Endodermal cell (in vitro differentiated cells): ENCODE results near the gene PTPRM. TPM values are rescaled to one million over a fixed set of nuclear protein-coding genes. Genes with fewer than 3 reads are reported as not detected.
A peak's percentile ranks its signal among the peaks of the same experiment; 100 is the strongest.

Experiments used
- DNase-seq: peaks from one replicate; pipeline ENCODE4 v3.0.0-alpha.2; 2017
- H3K27ac ChIP-seq: 2 replicates; pipeline ENCODE4 v1.5.1; 2013; ENCODE audit warnings: mild to moderate bottlenecking, low read depth, low read length, moderate library complexity
- H3K27me3 ChIP-seq: 2 replicates; pipeline ENCODE4 v1.6.1; 2013; ENCODE audit warnings: mild to moderate bottlenecking, low read length, moderate library complexity; ENCODE audit not compliant: insufficient read depth, control insufficient read depth, poor library complexity, severe bottlenecking
- H3K36me3 ChIP-seq: 2 replicates; pipeline ENCODE4 v1.7.0; 2013; ENCODE audit warnings: mild to moderate bottlenecking, low read length, moderate library complexity; ENCODE audit not compliant: control insufficient read depth, insufficient read depth
- H3K4me1 ChIP-seq: one replicate; pipeline ENCODE4 v1.7.0; 2013; ENCODE audit warnings: low read length; ENCODE audit not compliant: control insufficient read depth, insufficient read depth
- H3K4me3 ChIP-seq: 2 replicates; pipeline ENCODE4 v1.5.1; 2013; ENCODE audit warnings: mild to moderate bottlenecking, low read length, moderate library complexity
- H3K9ac ChIP-seq: 2 replicates; pipeline ENCODE4 v1.6.1; 2013; ENCODE audit warnings: mild to moderate bottlenecking, low read length, moderate library complexity; ENCODE audit not compliant: poor library complexity, severe bottlenecking; ENCODE audit errors: extremely low read depth
- H3K9me3 ChIP-seq: 2 replicates; pipeline ENCODE4 v1.6.1; 2013; ENCODE audit warnings: mild to moderate bottlenecking, low read length, moderate library complexity; ENCODE audit not compliant: control insufficient read depth
- H3K27ac Mint-ChIP-seq: 2 replicates; pipeline ENCODE4 v1.8.0; 2020; ENCODE audit warnings: mixed read lengths
- H3K27me3 Mint-ChIP-seq: 2 replicates; pipeline ENCODE4 v1.8.0; 2021; ENCODE audit warnings: mild to moderate bottlenecking, mixed read lengths; ENCODE audit not compliant: insufficient read depth
- H3K36me3 Mint-ChIP-seq: 2 replicates; pipeline ENCODE4 v1.8.0; 2020; ENCODE audit warnings: low read depth, mixed read lengths
- H3K4me1 Mint-ChIP-seq: 2 replicates; pipeline ENCODE4 v1.8.0; 2020; ENCODE audit warnings: mixed read lengths
- H3K4me3 Mint-ChIP-seq: 2 replicates; pipeline ENCODE4 v1.8.0; 2020; ENCODE audit warnings: mild to moderate bottlenecking, moderate library complexity, mixed read lengths
- H3K9me3 Mint-ChIP-seq: 2 replicates; pipeline ENCODE4 v1.8.0; 2020; ENCODE audit warnings: mild to moderate bottlenecking, mixed read lengths
- CTCF ChIP-seq: fragments of 200-600 bp; sonication (generic); conservative IDR thresholded peaks from 2 replicates; pipeline ENCODE4 v1.5.0; 2021; ENCODE audit warnings: antibody characterized with exemption, mild to moderate bottlenecking
- whole genome bisulfite sequencing, 2 experiments: methylation state at CpG; one replicate each; pipeline versions ENCODE4 v1.1.5 to v1.1.7; 2013; ENCODE audit warnings: missing lambda C conversion rate in 2 of 2, mixed read lengths in 1 of 2; ENCODE audit not compliant: insufficient coverage in 1 of 2, insufficient read length in 1 of 2; 5-methylcytosine and 5-hydroxymethylcytosine counted together
- total RNA-seq, 2 donors: library from RNA; stranded (reverse); fragmentation: NEBNext Ultra II Directional in 1 of 2; extraction: Animal tissue kit (Norgen Biotek cat#: 25700) in 1 of 2; gene quantifications; 2 replicates in 1 of 2; 3 replicates in 1 of 2; pipeline ENCODE4 v1.2.1, GENCODE V29; 2021

PTPRM gene
- total RNA-seq, 2 donors from 2014 or later = 47.2 to 57.6 TPM

GRCh38 chr18:7857562-7857961 lies 290.4 kb downstream of the PTPRM start:
- H3K27ac ChIP-seq = no peak overlapping the region
- Mint-ChIP-seq H3K27ac (no peak overlapping the region), H3K4me1 (peaks cover 12% of the 10 kb centered on the region), H3K9me3 (no peaks in the 10 kb centered on the region), H3K27me3 (no peaks in the 10 kb centered on the region), H3K4me3 (no peak overlapping the region), H3K36me3 (no peaks in the 10 kb centered on the region)
- H3K9me3 ChIP-seq = no peaks in the 10 kb centered on the region
- DNase-seq = no peak
- no peaks in the 10 kb centered on the region for H3K27me3 ChIP-seq
- H3K4me3 ChIP-seq = no peak overlapping the region
- TF ChIP-seq CTCF = no peak
- H3K9ac ChIP-seq = no peak overlapping the region
- H3K36me3 ChIP-seq = no peaks in the 10 kb centered on the region
- H3K4me1 ChIP-seq = peaks cover 7% of the 10 kb centered on the region
- WGBS, 2 experiments = 94% methylated on average over 1 of the region's 1 CpG; no CpG with 5 or more reads in 1 of the 2 experiments

GRCh38 chr18:7859122-7859521 lies 292.0 kb downstream of the PTPRM start:
- H3K4me1 ChIP-seq = peaks cover 7% of the 10 kb centered on the region
- H3K36me3 ChIP-seq = no peaks in the 10 kb centered on the region

GRCh38 chr18:7870266-7870665 lies 303.1 kb downstream of the PTPRM start:
- Histone ChIP-seq H3K27me3 (no peaks in the 10 kb centered on the region), H3K4me3 (no peak overlapping the region), H3K36me3 (no peaks in the 10 kb centered on the region), H3K27ac (no peak overlapping the region), H3K9ac (no peak overlapping the region), H3K9me3 (no peaks in the 10 kb centered on the region), H3K4me1 (no peaks in the 10 kb centered on the region)
- Mint-ChIP-seq H3K36me3 (peaks cover 9% of the 10 kb centered on the region), H3K4me3 (no peak overlapping the region), H3K4me1 (peaks cover 2% of the 10 kb centered on the region), H3K27ac (no peak overlapping the region), H3K27me3 (no peaks in the 10 kb centered on the region), H3K9me3 (peaks cover 9% of the 10 kb centered on the region)
- no peak for TF ChIP-seq CTCF
- no peak for DNase-seq
- WGBS, 2 experiments = 100% methylated on average over 1 of the region's 1 CpG

More at GRCh38 chr18:7859122-7859521, 292.0 kb downstream of the PTPRM start:
- WGBS, 2 experiments = 86 to 100% methylated on average over 1 of the region's 3 CpGs
- Histone ChIP-seq H3K27ac (no peak overlapping the region), H3K9me3 (no peaks in the 10 kb centered on the region), H3K27me3 (no peaks in the 10 kb centered on the region), H3K9ac (no peak overlapping the region), H3K4me3 (no peak overlapping the region)
- Mint-ChIP-seq H3K4me3 (no peak overlapping the region), H3K36me3 (no peaks in the 10 kb centered on the region), H3K27me3 (no peaks in the 10 kb centered on the region), H3K4me1 (peaks cover 12% of the 10 kb centered on the region), H3K9me3 (peaks cover 5% of the 10 kb centered on the region), H3K27ac (no peak overlapping the region)
- DNase-seq = no peak
- TF ChIP-seq CTCF = peak; percentile 51
